Activated gamma-delta T cell treated with anti-CD3 and anti-CD28 coated beads, Interleukin-2, amount 50 U/mL, for 16 hours (primary cell): Measurements from ENCODE around the gene TCEA2.

Experiments used
- DNase-seq: peaks from one replicate; pipeline ENCODE4 v3.0.0-alpha.2; 2020; ENCODE audit warnings: low read depth

TCEA2 gene

DNA sequence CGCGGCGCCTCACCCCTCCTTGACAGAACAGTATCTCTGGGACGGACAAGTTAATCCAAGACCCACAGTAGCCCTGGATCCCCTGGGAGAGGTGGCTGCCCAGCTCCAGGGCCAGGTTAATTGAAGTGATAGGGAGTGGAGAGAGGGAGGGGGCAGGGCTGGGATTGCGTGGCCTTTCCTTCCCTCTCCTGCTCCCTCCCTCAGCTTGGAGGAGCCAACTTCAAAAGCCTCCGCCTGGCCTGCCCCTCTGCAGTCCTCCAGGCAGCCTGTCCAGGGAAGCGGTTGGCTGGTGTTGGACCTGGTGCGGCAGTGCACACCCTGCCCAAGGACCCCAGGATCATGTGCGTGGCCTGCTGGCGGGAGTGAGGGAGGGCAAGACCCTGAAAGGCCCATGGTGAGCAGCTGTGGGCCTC is 27.1 kb upstream of the TCEA2 start, which contains the start of gene C20orf204:
TSS of gene C20orf204 (plus strand) at position 250 of the 413 bp plus-strand sequence. CDS start at position 392, 142 bp downstream.
- no peak for DNase-seq

DNA sequence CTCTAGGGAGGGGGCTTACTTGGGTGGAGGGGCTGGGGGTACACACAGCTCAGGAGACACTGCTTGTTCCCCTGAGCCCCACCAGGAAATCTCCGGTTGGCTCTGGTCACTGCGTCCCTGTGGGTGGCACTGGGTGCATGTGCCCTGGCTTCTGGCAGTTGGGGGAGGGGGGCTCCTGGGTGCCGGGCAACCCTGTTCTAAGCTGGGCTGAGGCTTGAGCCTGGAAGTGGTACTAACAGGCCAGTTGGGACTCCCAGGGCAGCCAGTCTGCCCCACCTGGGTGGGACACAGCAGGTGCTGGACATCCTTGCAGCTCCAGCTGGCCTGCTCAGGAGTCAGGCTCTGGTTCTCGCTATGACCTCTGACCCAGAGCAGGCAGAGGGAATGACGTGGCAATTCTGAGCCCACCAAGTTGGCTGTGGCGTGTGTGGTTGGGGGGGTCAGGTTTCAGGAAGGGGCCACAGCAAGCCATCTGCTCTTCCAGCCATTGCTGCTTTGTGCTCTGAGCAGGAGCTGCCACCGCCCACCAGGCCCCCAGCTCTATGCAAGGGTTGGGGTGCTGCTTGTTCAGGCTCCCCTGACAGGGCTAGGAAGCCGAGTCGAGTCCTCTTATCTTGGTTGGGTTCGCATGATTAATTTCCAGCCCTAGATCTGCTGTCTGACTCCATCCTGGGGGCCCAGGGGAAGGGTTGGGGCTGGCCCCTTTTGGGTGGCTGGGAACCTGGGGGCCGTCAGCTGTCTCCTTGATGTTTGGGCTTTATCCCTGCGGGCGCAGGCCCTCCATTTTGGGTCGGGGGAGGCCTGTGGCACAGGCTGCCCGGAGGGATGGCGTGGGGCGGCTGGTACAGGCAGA is 26.4 kb upstream of the TCEA2 start:
- no peak for DNase-seq

DNA sequence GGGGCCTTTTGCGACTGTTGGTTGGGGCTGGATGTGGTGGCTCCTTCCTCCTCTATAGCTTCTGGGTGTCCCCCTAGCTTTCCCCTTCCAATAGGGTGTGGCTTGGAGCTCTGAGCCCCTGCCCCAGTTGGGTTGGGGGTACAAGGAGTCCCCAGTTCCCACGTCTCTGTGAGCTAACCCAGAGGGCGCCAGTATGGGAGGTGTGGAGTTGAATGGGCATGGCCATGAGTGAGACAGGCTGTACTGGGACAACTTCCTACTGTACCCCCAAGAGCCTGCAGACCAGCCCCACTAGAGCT is 25.9 kb upstream of the TCEA2 start:
- DNase-seq: no peak

DNA sequence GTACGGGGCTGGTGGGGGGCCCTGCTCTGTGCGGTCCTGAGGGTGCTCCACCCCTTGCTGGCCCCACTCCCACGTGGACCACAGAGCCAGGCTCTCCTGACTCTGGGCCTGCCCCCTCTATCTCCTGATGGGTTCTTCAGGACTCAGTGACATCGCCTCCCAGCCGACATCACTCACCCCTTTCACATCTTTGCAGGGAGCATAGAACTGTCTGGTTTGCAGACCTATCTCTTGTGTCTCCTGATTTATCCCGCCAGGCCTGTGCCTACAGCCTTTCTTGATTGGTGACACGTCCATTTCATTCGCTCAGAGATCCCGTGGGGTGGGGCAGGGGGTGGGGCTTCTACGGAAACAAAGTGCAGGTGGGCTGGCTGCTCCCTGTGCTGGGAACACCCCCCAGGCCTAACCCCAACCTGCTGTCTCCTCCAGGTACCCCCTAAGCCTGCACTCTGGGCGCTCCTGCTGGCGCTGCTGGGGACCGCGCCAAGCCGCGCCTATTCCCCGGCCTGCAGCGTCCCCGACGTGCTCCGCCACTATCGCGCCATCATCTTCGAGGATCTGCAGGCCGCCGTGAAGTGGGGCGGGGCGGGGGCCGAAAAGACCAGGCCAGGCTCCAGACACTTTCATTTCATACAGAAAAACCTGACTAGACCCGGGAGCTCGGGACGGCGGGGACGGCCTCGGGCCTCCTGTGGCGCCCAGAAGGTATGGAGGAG is 25.3 kb upstream of the TCEA2 start:
- DNase-seq: no peak

DNA sequence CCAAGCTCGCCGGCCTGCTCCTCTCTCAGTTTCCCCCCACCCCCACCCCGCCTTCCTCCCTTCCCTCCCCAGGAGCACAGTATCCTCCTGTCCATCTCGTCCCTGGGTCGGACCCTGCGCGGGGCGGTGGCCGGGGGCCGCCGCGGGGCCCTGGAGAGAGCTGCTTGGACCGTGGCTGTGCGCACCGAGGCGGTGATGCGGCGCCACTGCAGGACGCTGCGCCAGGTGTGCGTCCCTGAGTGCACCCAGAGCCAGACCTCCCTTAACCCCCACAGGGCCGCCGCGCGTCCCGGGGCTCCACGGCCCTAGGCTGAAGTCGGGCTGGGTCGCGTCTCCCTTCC is 24.8 kb upstream of the TCEA2 start:
- DNase-seq: no peak

DNA sequence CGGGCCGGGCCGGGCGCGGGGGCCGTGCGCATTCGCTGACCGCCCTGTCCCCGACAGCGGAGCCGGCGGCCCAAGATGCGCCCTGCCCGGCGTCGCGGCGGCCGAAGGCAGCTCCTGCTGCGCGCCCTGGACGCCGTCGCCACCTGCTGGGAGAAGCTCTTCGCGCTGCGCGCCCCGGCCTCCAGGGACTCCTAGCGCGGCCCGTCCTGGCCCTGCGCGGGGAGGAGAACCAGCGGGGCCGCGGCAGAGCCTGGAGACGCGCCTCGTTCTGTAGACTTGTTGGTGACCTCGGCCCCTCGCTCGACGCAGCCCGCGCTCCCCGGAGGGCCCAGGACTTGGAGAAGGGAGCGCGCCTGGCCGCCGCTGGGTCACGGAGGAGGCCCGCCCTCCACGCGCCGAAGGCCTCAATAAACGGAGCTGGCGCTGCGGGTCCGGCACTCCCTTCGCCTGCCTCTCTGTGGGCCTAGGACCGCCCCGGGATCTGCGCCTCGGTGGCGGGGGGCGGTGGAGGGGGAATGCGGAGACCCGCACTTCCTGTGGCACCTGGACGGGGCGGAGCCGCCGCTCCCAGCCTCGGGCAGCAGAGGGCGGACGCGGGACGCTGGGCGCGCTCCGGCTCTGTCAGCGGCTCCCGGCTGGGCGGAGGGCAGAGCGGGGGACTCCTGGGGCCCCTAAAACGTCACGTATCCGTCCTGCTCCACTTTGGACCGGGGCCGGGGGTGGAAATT is 24.3 kb upstream of the TCEA2 start:
- DNase-seq: peak; percentile 64

DNA sequence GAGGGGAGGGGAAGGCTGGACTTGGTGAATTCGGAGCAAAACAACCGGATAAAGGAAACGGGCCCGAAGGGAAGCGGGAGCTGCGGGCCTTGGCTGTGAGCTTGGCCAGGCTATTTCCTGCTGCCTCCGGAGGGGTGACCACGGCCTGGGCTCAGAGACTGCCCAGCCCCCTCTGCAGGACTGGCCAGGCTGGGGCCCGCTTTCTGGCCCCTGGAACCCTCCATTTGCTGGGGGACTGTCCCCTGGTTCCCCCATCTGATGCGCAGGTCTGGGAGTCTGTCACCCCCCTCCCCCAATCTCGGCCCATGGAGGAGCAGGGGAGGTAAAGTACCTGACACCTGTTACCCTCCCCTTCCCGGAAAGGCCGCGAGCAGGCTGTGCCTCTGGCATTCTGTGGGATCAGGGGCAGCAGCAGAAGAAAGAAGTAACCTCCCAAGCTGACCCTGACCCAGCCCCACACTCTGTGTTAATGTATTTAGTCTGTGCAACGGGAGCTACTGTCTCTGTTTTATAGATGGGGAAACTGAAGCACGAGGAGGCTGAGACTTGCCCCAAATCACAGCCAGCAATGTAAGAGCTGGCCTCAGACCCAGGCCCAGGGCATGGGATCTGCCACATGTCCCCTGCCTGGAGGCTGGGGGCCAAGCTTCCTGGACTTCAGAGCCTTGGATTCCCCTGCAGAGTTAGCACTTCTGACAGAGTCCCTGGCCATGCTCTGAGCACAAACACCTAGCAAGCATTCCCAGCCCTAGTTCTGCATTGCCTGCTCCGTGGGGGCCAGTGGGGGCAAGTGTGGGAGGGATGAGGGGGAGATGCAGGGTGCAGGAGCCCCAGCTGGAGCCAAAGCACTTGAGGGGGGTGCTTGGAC is 23.5 kb upstream of the TCEA2 start:
- DNase-seq: no peak

DNA sequence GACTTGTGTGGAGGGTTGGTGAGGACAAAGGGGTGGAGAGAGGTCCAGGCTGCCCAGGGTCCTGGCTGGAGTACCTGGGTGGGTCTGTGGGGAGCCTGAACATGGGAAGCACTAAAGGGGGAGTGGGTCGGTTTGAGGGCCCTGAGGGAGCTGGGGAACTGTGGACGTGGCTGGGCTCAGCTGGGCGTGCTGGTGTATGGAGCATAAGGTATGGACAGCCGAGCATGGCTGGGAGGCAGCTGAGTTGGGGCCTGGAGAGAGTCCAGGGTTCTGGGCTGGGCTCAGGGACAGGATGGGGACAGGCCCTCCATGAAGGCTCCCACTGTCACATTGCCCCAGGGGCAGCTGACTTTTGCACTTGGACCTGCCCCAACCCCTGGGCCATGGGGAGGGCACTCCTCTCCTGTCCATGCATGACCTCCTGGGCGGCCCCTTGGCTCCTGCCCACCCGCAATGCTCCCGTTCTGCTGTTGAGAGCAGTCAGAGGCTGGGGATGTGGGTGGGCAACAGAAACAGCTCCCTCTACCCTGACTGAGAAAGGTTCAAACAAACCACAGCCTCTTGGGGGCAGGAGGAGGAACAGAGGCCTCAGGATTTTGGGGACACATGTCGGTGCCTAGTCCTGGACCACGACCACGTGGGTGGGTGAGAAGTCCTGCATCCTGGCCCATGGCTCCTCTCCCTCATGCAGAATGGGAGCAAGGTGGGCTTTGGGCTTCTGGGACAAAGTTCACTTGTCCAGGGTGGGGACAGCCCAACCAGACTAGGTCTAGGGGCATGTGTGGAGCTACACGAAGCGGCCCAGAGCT is 22.6 kb upstream of the TCEA2 start:
- no peak for DNase-seq

DNA sequence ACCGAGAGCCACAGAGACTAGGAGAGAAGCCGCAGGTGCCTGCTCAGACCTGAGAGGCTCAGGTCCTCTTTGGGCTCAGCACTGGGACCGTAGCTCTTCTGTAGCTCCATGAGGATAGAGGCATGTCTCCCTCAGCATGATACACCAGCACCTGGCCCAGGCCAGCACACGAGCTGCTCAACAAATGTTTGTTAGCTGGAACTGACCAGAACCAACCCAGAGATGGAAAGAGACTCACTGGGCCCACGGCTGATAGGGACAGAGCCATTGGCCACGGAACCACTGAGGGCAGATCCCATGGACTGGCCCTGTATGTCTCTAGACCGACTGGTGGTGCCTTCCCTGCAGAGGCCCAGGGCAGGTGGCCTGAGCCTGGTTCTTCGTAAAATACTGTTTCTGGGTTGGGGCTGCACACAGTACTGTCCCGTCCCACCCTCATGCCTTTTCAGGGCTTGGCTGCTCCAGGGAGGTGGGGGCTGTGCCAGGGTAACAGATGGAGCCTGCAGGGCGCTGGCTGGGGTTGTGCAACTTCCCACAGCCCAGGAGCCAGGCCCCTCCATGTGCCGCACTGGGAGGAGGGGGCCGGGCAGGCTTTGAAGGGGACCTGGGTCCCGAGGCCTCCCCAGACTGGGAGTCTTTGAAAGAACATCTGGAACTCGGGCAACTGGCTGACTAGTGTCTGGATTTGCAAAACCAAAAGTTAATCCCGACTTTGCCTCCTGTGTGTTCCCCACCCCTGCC is 21.8 kb upstream of the TCEA2 start:
- DNase-seq: no peak

DNA sequence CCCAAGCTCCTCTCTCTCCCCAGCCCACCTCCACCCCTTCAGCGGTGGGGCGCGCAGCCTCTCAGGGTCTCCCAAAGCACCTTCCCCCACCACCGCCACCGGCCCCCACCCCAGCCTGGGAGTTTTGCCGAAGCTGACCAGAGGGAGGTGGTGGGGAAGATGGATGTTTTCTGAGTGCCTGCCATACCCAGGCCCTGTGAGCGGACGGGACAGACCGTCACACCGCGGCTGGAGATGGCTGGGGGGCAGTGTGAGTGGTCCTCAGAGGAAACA is 21.3 kb upstream of the TCEA2 start:
- DNase-seq: no peak

DNA sequence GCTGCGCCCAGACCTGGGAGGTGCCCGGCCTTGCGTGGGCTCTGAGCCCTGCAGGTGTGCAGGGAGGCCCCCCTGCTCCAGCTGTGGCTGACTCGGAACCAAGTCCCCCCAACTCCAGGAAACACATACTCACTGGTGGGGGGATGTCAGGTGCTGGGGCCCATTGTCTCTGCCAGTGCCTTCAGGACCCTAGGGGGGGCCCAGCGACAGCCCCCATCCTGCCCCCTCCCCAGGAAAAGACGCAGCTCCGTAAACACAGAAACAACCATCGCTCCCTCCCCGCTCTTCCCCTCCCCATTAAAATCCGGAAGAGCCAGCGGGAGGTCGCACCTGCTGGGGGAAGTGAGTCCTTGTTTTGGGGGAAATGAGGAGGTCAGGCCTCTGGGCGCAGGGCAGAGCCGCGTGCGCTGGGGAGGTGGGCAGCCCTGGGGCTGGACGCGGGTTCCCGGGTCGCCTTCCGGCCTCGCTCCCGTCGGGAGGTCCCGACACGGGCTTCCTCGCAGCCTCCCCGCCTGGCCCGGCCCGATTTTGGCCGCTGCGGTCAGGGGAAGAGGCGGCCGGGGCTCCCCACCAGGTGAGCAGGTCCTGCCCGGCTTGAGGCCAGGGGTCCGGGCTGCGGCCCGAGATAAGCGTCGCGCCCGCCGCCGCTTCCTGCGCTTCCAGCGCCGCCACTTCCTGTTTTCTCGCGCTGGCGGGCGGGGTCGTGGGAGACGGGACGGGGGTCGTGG is 20.8 kb upstream of the TCEA2 start:
- no peak for DNase-seq

DNA sequence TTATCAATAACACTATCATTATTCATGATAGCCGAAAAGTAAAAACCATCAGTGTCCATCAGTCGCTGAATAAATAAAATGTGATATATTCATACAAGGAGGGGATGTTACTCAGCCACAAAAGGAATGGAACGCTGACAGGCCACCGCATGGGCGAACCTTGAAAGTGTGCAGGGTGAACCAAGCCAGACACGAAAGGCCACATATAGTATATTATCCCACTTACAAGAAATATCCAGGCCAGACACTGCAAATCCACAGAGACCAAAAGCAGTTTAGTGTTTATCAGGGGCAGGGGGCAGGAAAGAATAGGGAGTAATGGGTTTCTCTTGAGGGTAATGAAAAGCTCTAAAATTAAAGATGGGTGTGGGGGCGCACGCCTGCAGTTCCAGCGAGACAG is 19.2 kb upstream of the TCEA2 start:
- no peak for DNase-seq

DNA sequence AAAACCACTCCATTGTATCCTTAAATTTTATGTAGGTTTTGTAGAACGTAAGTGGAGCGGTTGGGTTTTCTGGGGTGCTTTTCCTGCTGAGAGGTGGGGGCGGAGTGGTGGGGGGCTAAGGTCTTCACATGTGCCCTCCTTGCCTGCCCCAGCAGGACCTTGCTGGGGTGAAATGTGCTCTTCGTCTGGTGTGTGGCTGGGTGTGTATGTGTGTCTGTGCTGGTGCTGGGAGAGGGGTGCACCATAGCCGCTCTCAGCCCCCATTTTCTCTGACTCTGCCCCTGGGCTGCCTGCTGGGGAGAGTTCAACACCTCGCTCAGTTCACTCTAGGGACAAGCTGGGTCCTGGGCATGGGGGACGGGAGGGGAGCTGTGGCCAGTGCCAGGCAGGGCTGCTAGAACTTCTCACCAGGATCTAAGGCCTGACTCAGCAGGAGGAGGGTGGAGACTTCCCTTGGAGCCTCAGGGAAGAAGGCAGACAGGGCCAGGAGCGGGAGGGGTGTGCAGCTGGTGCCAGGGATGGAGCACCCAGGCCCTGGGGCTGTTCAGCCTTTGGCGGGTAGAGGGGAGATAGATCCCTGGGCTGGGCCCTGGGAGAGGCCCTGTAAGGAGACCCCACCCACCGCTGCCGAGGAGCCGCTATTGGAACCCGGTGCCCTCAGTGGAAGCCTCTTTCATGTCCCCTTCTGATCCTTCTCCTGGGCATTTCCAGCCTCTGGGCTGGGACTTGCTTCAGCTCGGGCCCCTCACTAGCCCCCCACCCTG is 18.3 kb upstream of the TCEA2 start:
- DNase-seq: no peak

DNA sequence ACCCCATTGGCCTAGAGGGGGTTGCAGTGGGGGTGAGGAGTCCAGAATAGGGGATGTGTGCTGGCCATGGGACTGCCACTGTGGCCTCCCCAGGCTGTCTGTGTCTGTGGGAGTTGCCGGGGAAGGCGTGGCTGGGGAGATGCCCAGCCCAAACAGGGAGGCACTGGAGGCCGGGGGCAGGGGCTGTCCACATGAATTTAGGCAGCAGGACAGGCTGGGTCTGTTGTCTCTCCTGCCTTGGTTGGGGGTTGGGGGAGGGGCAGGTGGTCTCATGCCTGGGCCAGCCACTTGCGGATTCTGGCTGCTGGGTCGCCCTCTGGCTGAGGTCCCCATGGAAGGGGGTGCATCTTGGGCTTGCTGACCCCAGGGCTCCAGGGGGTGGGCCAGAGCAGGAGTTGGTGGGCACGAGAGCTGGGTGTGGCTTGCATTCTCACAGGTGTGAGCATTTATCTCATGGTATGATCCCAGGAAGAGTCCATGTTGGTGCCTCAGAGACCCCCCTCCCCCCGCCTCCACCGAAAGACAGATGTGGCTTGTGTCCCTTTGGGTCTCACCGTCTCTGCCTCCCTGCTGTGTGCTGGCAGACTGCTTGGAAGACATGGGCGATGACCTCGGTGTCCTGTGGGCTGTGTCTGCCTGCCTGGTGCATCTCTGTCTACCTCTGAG is 17.5 kb upstream of the TCEA2 start:
- DNase-seq: no peak

DNA sequence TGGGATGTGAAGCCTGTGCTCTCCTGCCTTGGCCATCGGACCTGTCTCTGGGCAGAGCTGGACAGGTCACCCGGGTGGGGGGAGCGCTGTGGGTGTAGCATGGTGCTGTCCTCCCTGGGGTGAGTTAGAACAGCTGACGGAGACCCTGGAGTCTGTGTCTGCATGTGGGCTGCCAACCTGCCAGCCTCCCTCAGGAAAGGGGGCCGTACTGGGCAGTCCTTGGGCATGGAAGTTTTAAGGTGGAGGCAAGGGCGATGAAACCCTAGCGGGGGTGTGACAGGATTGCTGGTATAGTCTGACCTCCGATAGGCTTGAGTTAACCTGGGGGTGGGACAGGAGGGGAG is 16.0 kb upstream of the TCEA2 start:
- no peak for DNase-seq

DNA sequence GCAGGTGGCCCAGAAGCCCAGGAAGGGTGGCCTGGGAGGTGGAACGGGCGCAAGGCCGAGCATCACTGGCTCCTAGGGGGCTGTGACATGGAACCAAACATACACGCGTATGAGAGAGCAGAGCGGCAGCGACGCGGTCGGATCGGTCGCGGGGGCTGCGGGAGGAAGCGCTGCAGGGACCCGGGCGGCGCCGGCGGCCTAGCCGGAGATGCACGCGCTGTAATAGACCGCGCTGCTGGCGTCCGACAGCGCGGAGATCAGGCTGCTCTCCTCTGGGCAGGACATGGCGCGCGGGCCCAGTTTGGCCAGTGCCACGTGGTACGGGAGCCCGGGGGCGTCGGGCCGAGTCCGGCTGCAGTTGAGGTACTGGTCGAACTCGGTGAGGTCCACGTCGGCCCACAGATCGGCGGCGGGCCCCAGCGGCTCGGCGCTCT is 15.0 kb upstream of the TCEA2 start:
- DNase-seq: no peak

DNA sequence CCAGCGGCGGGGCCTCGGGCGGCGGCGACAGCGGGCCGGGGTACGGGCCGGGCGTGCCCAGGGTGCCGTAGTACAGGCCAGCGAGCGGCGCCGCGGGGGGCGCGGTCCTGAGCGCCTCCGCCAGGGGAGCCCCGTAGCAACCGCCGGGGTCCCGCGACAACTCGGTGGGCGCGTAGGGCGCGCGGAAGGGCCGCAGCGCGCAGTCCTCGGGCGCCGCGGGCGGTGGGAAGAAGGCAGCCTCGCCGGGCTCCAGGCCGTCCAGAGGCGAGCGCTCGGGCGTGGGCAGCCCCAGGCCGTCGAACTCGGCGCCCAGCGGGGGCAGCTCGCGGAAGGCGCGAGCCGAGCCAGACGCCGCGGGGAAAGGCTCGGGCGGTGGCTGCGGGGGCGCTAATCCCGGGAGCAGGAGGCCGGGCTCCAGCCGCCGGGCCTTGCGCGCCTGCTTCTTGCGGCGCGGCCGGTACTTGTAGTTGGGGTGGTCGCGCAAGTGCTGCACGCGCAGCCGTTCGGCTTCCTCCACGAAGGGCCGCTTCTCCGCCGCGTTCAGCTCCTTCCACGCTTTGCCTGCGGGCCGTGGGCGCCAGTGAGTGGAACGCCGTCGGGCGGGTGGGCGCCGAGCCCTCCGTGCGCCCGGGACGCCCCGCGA is 14.5 kb upstream of the TCEA2 start:
- DNase-seq: no peak
